GM19099 (cell line): Measurements from ENCODE around the gene SYT1.

Source experiments
- POLR2A ChIP-seq: IDR thresholded peaks from 3 replicates; pipeline ENCODE4 v1.6.1; 2011; ENCODE audit warnings: low read depth; ENCODE audit not compliant: insufficient read length; ENCODE audit errors: extremely low read depth

SYT1 gene

DNA sequence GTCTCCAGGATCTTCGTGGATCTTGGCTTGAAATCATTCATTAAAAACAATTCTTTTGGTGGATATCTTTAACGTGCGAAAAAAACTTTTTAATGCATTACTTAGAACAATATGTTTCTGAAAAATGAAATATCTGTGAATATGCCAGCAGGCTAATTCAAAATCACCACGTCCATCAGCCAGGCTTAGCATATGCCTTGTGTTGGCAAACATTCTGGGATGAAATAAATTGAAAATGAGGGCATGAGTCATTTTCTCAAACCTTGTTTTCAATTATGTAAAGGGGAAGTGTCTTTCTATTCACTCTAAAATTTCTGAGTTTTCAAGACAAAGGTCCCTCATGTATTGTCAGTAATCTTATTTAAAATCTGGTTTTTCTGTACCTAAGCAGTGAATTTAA, 432.3 kb downstream of the SYT1 start:
- no peak for TF ChIP-seq POLR2A

DNA sequence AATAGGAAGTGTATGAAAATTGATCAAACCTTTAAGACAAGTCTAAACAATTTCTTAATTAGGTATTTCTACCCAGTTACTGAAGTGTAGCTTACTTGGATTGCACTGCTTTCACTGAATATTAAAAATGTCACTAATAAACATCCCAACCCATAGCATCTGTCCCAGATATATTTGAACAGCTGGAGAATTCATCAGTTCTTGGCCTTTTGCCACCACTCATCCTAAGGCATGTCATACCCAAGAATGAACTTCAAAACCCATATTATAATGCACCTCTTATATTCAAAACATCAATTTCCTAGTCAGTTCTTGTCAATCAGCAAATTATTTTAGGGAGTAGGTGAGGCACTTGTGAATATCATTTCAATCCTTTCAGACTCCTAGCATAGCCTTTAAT, 433.9 kb downstream of the SYT1 start:
- TF ChIP-seq POLR2A, result no peak

DNA sequence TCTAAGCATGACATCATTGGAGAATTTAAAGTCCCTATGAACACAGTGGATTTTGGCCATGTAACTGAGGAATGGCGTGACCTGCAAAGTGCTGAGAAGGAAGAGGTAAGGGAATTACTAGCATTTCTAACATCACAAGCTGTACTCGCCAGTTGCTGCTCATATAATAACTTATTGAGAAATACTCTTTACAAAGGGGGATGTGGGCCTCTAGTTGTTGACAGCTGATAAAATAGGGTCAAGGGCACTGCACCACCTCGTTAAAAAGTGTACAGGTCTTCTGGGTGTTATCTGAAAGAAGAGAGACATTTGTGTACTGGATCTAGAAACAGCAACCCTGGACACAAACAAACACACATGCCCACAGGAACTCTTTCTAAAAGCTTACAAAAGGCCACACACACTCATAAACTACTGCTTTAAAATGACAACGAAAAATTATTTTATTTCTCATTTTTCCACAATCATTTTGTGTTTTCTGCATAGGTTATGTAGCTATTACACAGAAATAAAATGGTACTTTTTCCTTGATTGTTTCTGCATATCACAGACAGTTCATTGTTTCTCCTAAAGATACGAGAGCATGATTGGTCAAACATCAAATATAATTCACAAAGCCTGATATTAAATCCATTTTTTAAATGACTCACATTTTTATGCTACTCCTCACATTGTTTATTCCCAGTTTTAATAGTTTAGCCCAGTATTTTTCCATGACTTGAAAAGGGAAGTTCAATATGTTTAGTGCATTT, 435.0 kb downstream of the SYT1 start:
- TF ChIP-seq POLR2A, result no peak

DNA sequence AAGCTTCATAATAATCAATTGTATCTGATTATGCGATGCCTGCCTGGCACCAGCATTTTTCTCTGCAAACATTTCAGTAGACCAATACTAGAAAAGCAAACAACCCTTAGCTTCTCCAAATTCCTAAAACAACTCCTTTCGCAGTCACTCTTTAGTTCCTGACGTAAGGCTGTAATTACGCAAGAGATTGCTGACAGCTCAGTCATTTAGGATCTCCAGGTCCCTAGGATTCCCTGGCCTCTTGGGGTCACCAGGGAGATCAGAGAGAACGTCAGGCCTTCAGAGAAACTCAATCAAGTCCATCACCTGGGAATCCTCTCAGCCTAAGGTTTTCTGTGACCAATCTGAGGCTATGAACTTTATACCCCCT, 435.6 kb downstream of the SYT1 start:
- no peak for TF ChIP-seq POLR2A

DNA sequence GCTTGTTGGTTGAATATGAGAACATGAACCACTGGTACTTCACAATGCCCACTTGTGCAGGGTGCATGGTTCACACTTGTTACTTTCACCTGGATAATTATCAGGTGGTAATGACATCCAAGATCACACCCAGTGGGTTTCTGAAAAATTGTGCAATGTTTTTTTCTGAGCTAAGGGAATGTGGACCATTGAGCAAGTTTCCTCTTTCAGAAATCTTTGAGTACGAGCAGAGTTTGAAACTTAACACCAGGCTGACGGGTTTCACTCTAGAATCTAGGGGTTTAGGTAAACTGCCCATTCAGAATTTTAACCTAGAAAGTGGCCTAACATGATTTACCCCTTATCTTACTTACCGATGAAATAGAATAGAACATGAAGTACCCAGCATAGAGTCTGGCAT, 436.6 kb downstream of the SYT1 start:
- no peak for TF ChIP-seq POLR2A

DNA sequence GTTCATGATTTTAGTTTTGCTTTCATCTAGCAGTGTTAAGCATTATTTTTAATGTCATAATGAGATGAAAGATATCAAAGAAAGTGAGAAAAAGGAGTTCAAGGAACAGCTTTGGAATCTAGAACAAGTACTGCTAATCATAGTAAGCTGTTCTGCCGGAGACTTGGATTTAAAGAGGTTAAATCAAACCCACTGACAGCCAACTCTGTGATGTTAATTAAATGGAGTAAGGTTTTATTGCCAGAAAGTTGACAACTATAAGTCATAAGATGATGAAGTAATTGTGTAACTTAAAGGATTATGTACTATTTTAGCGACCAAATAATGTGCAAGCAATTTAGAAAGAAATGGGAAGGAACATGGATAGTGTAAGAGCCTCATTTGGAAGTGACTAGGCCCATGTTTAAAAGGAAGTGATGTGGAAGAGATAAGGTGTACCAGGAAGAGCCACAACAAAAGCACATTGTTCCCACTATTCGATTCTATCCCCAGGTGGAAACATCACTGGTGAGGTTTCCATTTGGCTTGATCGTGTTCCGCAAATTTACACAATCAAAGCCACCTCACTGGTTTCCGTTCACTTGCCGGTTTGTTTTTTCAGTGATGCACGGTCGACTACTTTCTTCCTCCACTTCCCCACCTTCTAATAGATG, 437.7 kb downstream of the SYT1 start:
- no peak for TF ChIP-seq POLR2A

DNA sequence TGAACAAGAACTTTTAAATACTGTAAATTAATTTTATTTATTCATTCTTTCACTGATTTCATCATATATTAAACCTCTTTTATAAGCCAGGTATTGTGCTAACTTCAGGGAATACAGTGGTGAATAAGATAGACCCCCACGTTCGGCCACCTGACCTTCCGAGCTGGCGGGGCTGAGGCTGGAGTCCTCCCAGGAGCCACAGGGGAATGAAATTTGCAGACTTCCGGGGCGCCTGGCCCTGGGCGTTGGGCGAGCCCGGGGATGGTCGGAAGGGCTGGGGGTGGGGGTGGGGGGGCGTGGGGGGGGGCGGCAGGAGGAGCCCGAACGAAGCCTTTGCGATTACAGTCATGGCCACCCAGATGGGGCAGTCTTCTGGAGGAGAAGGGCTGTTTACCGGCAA, 442.8 kb downstream of the SYT1 start:
- TF ChIP-seq POLR2A, result no peak

DNA sequence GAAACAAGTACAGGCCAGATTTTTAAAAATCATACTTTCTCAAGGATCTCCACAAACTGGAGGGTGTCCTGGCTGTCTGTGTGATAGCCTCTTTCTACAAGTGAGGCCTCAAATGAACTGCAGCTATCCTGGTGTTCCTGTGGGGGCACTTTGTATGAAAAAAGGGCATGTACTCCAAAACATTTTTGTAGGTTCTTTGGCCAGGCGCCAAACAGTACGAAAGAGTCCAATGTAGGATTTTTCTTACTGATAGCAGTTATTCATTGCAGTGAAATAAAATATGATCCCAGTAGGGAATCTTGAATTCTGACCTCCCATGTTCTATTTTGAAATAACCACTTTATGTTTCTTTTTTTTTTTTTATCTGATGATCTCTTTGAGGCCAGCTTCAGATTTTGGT, 444.5 kb downstream of the SYT1 start:
- no peak for TF ChIP-seq POLR2A

DNA sequence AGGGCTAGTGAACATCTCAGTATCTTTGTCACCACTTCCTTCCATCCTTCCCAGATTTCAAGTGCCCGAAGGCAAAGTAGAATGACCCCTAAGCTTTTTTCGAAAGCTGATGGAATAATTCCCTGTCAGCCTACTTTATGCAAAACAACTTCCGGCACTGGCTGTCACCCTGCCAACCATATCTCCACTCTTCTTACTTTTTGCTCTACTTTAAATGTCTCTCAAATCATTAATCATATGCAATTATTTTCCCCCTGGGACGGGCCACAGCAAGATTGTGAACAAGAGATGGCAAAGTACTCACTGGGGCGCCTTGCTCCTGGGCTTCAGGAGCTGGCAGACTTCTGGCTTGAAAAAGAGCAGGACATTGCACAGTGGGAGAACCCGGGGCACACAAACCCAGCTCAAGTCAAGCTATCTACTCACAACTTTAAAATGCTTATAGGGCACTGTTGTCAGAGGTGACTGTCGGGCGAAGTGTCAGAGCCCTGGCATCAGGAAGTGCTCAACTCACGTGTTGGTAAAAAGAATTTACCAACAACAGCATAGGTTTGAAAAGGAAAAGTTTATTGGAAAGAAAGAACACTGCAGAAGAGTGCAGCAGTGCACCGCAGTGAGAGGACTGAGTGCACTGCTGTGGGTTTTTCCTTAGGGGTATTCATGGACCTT, 452.7 kb downstream of the SYT1 start:
- TF ChIP-seq POLR2A, result no peak

DNA sequence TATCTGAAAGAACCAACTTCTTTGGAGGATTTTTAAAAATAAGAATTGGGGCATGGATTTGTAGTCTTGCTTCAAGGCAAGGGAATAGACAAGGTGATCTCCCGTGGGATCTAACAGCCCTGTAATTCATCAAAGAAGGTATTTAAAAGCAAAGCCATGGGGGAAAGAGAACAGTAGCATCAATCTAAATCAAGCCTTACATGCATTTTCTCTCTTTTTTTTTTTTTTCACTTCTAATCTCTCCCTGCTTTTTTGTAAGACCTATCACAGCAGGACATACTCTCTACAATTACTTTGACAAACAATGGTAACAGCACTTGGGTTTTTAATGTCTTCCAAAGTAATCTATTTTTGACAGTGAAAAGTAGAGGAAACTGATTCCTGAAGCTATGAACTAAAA, 458.3 kb downstream of the SYT1 start:
- no peak for TF ChIP-seq POLR2A

DNA sequence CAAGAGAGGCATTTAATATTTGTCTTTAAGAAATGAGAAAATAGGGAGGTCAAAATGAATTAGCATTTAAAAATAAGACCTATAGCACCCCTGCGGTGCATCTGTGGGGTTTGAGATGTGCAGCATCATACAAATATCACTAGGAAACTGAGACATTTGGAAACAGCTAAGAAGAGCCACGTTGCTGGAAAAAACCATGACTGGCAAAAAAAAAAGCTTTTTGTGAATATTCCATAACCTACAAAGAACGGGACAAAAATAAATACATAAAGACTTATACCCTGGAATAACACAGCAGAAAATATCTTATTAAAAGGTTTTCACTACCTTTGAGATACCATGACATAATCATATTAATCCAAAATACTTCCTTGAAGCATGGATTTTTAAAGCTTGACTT, 460.0 kb downstream of the SYT1 start:
- TF ChIP-seq POLR2A, result no peak

DNA sequence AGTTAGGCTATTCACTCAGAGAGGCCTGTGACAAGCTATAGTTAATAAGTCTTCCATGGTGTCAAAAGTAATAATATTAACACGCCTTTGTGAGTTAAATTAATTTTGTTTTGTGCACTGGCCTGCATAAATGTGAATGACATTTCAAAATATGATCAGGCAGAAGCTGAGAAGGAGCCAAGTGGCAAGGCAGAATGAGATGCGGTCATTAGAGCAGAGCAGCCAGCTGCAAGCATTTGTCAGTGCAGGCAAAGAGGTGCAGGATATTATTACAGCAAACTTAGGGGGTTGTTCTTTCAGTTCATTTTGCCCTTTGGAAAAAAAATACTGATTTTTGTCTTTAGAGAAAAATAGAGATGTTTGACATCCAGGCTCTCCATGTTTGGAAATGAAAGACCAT, 461.6 kb downstream of the SYT1 start:
- TF ChIP-seq POLR2A, result no peak

DNA sequence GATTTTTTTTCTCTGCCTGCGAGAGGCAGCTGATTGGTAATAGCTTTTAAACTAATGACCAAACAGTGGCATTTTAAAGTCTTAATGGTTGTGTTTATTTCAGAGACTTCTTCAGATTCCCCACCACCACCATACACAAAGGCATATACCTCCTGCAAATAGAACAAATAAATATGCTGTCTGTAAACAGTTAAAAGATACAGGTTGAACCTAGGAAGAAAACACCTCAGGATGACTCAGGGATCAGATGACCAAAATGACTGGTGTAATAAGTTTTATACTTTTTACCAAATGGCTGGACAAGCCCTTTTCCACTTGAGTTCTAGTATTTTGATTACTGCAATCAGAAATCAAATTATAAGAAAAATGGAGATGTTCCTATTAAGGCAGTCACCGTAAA, 462.1 kb downstream of the SYT1 start:
- TF ChIP-seq POLR2A, result no peak

DNA sequence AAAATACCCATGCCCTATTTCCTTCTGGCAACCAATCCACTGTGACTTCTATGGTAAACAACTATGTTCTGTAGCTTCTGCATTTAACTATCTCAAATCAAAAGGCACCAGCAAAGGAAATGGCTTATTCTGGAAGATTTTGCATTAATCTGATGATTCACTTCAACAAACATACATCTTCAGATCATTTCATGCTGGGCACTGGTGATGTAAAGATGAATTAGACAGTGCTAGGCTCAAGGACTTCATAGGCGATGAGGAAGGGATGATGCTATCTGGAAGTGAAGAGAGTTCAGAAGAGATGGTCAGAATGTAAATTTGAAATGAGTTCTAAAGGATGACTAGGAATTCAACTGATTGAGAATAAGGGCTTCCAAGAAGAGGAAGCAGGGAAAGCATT, 462.9 kb downstream of the SYT1 start:
- TF ChIP-seq POLR2A, result no peak

DNA sequence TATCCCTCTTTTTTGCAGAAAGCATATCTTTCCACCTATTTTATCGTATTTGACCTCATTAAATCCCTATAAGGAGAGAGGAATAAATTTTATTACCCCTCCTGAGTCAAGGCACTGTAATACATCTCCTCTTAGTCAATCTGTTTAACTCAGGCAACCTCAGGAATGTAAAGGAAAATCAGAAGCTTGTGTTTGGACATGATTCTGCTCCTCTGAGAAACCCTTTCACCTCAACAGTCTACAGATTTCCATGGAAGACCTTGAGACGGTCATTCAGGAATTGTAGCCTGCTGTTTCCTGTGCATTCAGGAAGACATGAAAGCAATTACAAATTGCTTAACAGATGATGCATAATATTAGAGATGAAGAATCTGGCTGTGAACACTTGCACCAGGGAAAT, 465.4 kb downstream of the SYT1 start:
- TF ChIP-seq POLR2A, result no peak

DNA sequence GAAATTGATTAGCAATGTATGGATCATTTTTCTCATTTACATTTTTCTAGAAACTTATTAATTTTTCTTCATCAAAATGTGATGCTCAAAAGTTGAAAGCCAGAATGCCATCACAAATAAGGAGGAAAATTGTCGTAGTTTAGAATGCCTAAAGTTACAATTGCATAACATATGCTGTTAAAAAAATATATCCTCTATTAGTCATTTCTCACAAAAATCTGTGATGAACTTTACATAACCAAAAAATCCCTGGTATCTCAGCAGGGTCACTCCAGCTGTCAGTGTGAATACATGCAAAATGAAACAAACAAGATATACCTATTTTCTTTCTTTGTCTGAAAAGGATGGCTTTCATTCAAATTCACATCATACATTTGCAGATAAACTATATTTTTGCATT, 467.3 kb downstream of the SYT1 start:
- TF ChIP-seq POLR2A, result no peak

DNA sequence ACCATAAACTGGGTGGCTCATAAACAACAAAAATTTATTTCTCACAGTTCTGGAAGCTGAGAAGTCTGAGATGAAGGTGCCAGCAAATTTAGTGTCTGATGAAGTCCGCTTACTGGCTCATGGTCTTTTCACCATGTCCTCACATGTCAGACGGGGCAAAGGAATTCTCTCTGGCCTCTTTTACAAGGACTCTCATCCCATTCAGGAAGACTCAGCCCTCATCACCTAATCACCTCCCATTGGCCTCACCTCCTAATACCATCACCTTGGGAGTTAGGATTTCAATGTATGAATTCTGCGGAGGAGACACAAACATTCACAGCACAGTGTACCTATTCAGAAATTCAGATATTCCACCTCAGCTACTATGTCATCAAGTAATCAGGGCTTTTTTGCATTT, 468.6 kb downstream of the SYT1 start:
- no peak for TF ChIP-seq POLR2A

DNA sequence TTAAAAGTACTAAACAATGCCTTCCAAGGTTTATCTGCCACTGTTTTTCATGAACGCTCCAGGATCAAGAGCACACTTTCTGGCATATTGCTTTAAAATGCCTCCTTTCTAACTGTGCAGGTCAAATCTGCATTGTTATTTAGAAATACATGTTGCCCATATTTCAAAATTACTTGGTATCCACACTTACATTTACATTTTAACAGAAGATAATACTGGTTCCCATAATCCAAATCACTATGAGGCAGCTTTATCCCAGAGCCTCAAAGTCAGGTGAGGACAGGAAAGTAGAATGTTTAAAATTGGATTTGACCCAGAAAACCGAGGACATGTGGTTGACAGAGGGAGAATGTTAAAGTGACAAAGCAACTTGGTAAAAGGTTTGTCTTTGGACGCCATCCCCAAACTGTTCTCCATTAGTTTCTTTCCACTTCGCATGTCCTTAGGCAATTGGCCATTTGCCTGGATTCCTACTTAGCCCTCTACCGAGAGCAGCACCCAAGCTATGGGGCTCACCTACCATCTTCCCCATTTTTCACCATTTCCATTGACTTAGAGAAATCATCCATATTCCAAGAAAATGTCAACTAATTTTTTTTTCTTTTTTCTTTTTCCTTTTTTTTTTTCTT, 473.2 kb downstream of the SYT1 start:
- TF ChIP-seq POLR2A, result no peak
